GM10266 (cell line): ENCODE data around the gene CCR2.
"Not testable (repeated sequence)": the region's sequence is repeated elsewhere in the genome, so short reads cannot be mapped to it uniquely, and the experiment has no call there.

Source experiments
- DNase-seq: peaks from one replicate; pipeline ENCODE4 v3.0.0; 2012; ENCODE audit errors: extremely low spot score
- CTCF ChIP-seq: IDR thresholded peaks from 2 replicates; pipeline ENCODE4 v1.5.1; 2012; ENCODE audit warnings: mild to moderate bottlenecking, low read depth; ENCODE audit not compliant: control insufficient read depth, insufficient read depth; ENCODE audit errors: missing control alignments

CCR2 gene

GRCh38 chr3:46375814-46376213 lies 21.9 kb downstream of the CCR2 start:
- no peak for DNase-seq
- no peak for TF ChIP-seq CTCF

- DNase-seq, result peak; percentile 37
- TF ChIP-seq CTCF, result peak; percentile 69
Observed at GRCh38 chr3:46378426-46378942, 24.6 kb downstream of the CCR2 start.

- TF ChIP-seq CTCF, result no peak
- DNase-seq, result no peak
Observed at GRCh38 chr3:46380471-46381221, 26.7 kb downstream of the CCR2 start.

- no peak for DNase-seq
- no peak for TF ChIP-seq CTCF
Observed at GRCh38 chr3:46381625-46382024, 27.7 kb downstream of the CCR2 start.

GRCh38 chr3:46383211-46383950 lies 29.5 kb downstream of the CCR2 start:
- DNase-seq, result no peak
- no peak for TF ChIP-seq CTCF

- no peak for TF ChIP-seq CTCF
- no peak for DNase-seq
Observed at GRCh38 chr3:46383951-46384330, 30.0 kb downstream of the CCR2 start.

- no peak for DNase-seq
- no peak for TF ChIP-seq CTCF
Observed at GRCh38 chr3:46386205-46386604, 32.3 kb downstream of the CCR2 start.

GRCh38 chr3:46388847-46389246 lies 34.9 kb downstream of the CCR2 start:
- not testable (repeated sequence) for DNase-seq
